Esophagus muscularis mucosa (tissue), 4 donors: ENCODE measurements around the gene GATA6. TPM values are rescaled to one million over a fixed set of nuclear protein-coding genes. Genes with fewer than 3 reads are reported as not detected.

Experiments used
- DNase-seq: peaks from one replicate; pipeline ENCODE4 v3.0.0-alpha.2; 2017; ENCODE audit errors: extremely low spot score
- H3K27ac ChIP-seq, 4 donors: fragments of 200-600 bp; sonication (generic); replicated peaks in 1 of 4; 1 replicate in 3 of 4; 2 replicates in 1 of 4; pipeline ENCODE4 v1.5.1; 2016 to 2019; ENCODE audit warnings: mild to moderate bottlenecking in 1 of 4
- H3K27me3 ChIP-seq, 4 donors: fragments of 200-600 bp; sonication (generic); one replicate each; pipeline versions ENCODE4 v1.5.1 to v1.6.0; 2016 to 2019
- H3K36me3 ChIP-seq, 4 donors: fragments of 200-600 bp; sonication (generic); one replicate each; pipeline ENCODE4 v1.5.1; 2016 to 2019
- H3K4me1 ChIP-seq, 4 donors: fragments of 200-600 bp; sonication (generic); one replicate each; pipeline ENCODE4 v1.5.1; 2016 to 2019
- H3K4me3 ChIP-seq, 4 donors: fragments of 200-600 bp; sonication (generic); 1 replicate in 2 of 4; 2 replicates in 2 of 4; pipeline ENCODE4 v1.5.1; 2016 to 2019; ENCODE audit warnings: mild to moderate bottlenecking in 4 of 4, moderate library complexity in 1 of 4
- H3K9me3 ChIP-seq, 4 donors: fragments of 200-600 bp; sonication (generic); 1 replicate in 3 of 4; 2 replicates in 1 of 4; pipeline ENCODE4 v1.5.1; 2016 to 2019
- CTCF ChIP-seq, 3 experiments: fragments of 200-600 bp in 2 of 3; fragments of 450-650 bp in 1 of 3; sonication (generic) in 2 of 3; IDR thresholded peaks; one replicate each; pipeline ENCODE4 v1.5.1; 2017 to 2019; ENCODE audit warnings: antibody characterized with exemption in 3 of 3, mild to moderate bottlenecking in 2 of 3, moderate library complexity in 1 of 3
- EP300 ChIP-seq: sonication (generic); formaldehyde crosslinking; IDR thresholded peaks from one replicate; pipeline ENCODE4 v1.6.1; 2017; ENCODE audit warnings: antibody characterized with exemption
- POLR2A ChIP-seq: fragments of 450-650 bp; IDR thresholded peaks from one replicate; pipeline ENCODE4 v1.6.1; 2017; ENCODE audit warnings: antibody characterized with exemption, moderate library complexity, mild to moderate bottlenecking, low read depth
- POLR2AphosphoS5 ChIP-seq, 2 donors: sonication (generic); formaldehyde crosslinking; IDR thresholded peaks; one replicate each; pipeline ENCODE4 v1.6.1; 2017; ENCODE audit warnings: antibody characterized with exemption in 2 of 2
- WGBS: methylation state at CpG from one replicate; pipeline ENCODE4 v1.1.5; 2018; 5-methylcytosine and 5-hydroxymethylcytosine counted together
- intact Hi-C: fragments of 100-400 bp; cut with DNase I; formaldehyde crosslinking; loops from one replicate; pipeline ENCODE4 v1.15.1; 2023
- total RNA-seq, 4 donors: library from RNA; depleted of rRNA; stranded (reverse); fragments of >200 nt; gene quantifications; one replicate each; pipeline versions ENCODE4 v1.1.0 to v1.2.1, GENCODE V29; 2016

Gene GATA6
- total RNA-seq, 4 donors from 2014 or later = 6.6 to 35.5 (median 12.5) TPM

DNA sequence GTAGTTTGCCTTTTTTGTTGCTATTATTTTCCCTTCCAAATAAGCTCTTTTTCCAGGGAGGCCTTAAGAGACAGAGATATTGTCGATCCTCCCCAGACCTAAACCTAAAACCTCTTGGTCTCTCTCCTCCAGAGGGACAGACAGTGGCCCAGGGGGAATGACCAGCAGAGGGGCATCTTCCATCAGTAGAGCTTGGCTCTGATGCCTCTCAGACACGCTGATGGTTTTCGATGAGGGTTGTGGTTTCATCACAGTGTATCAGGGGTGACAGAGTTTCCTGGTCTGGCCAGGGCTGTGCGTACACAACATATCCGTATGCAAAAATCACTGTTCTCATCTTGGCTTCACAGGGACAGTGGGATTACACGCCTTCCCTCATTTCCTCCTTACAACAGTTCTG, 68.6 kb downstream of the GATA6 start:
- no peaks in the 10 kb centered on the region for H3K27me3 ChIP-seq
- H3K36me3 ChIP-seq = no peaks in the 10 kb centered on the region
- no peaks in the 10 kb centered on the region for H3K9me3 ChIP-seq
- no peak overlapping the region for H3K4me3 ChIP-seq
- no peak overlapping the region for H3K27ac ChIP-seq
- 75% methylated on average over 6 of the region's 6 CpGs for WGBS
- intact Hi-C loops = no loop called here
- TF ChIP-seq POLR2A = no peak
- no peak for TF ChIP-seq POLR2AphosphoS5 (IDR thresholded peaks at IDR 0.05)
- TF ChIP-seq CTCF (IDR thresholded peaks at IDR 0.05) = no peak
- H3K4me1 ChIP-seq = no peaks in the 10 kb centered on the region
- DNase-seq = no peak

GRCh38 chr18:22238681-22239080, 69.3 kb downstream of the GATA6 start:
- WGBS = 65% methylated on average over 6 of the region's 6 CpGs

DNA sequence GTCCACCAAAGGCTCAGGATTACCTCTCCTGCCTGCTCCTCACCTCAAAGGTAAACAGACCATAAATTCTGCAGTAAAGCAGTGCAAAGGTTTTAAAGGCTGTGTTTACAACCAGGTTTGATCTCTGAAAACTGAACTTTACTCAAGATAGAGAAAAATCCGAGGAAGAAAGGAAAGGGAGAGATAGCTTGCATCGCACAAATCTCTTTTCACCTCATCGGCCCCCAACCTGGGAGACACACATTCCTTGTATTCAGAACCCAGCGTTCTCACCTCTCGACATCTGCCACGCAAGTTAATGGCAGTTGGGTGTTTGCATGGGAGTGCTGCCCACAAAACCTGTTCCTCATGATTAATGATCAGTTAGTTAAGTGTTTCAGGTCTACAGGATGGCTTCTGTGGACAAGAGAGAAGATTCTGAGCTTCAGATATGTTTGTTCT, 72.6 kb downstream of the GATA6 start:
- no peak for DNase-seq
- intact Hi-C loops = no loop called here
- Histone ChIP-seq H3K4me1 (no peaks in the 10 kb centered on the region), H3K27me3 (no peaks in the 10 kb centered on the region), H3K36me3 (no peaks in the 10 kb centered on the region), H3K9me3 (no peaks in the 10 kb centered on the region), H3K4me3 (no peak overlapping the region), H3K27ac (no peak overlapping the region)
- WGBS = 66% methylated on average over 6 of the region's 6 CpGs
- no peak for TF ChIP-seq POLR2A
- no peak for TF ChIP-seq CTCF (IDR thresholded peaks at IDR 0.05)
- TF ChIP-seq POLR2AphosphoS5 (IDR thresholded peaks at IDR 0.05) = no peak
- TF ChIP-seq EP300 = no peak

More at GRCh38 chr18:22238681-22239080, 69.3 kb downstream of the GATA6 start:
- no peak for DNase-seq
- no peak overlapping the region for H3K4me3 ChIP-seq
- intact Hi-C loops = no loop called here
- no peak overlapping the region for H3K27ac ChIP-seq
- no peaks in the 10 kb centered on the region for H3K27me3 ChIP-seq
- TF ChIP-seq CTCF (IDR thresholded peaks at IDR 0.05) = no peak
- no peak for TF ChIP-seq EP300
- TF ChIP-seq POLR2AphosphoS5 (IDR thresholded peaks at IDR 0.05) = no peak
- no peak for TF ChIP-seq POLR2A
- H3K9me3 ChIP-seq = no peaks in the 10 kb centered on the region
- no peaks in the 10 kb centered on the region for H3K4me1 ChIP-seq
- H3K36me3 ChIP-seq = no peaks in the 10 kb centered on the region

- DNase-seq = no peak
- Histone ChIP-seq H3K36me3 (no peaks in the 10 kb centered on the region), H3K27me3 (no peaks in the 10 kb centered on the region), H3K4me1 (no peaks in the 10 kb centered on the region), H3K9me3 (no peaks in the 10 kb centered on the region), H3K4me3 (no peak overlapping the region), H3K27ac (no peak overlapping the region)
- intact Hi-C loops = no loop called here
- 80% methylated on average over 3 of the region's 3 CpGs for WGBS
- TF ChIP-seq CTCF (IDR thresholded peaks at IDR 0.05) = no peak
- no peak for TF ChIP-seq EP300
- TF ChIP-seq POLR2A = no peak
- TF ChIP-seq POLR2AphosphoS5 (IDR thresholded peaks at IDR 0.05) = no peak
Observed at GRCh38 chr18:22243513-22243912, 74.1 kb downstream of the GATA6 start.

GRCh38 chr18:22250026-22250425, 80.6 kb downstream of the GATA6 start:
- no peaks in the 10 kb centered on the region for H3K27me3 ChIP-seq
- 93% methylated on average over 4 of the region's 4 CpGs for WGBS
- H3K27ac ChIP-seq = no peak overlapping the region
- DNase-seq = no peak
- H3K4me1 ChIP-seq = peaks cover 0 to 3% (median 0%) of the 10 kb centered on the region in 4 donors
- H3K9me3 ChIP-seq = no peaks in the 10 kb centered on the region
- intact Hi-C loops = no loop called here
- no peaks in the 10 kb centered on the region for H3K36me3 ChIP-seq
- no peak overlapping the region for H3K4me3 ChIP-seq
- no peak for TF ChIP-seq CTCF (IDR thresholded peaks at IDR 0.05)
- TF ChIP-seq POLR2AphosphoS5 (IDR thresholded peaks at IDR 0.05) = no peak
- TF ChIP-seq EP300 = no peak
- no peak for TF ChIP-seq POLR2A
